GM19351 (cell line): ENCODE measurements around the gene TRIM33.
"Not testable (repeated sequence)": the region's sequence is repeated elsewhere in the genome, so short reads cannot be mapped to it uniquely, and the experiment has no call there.

Source experiments
- ATAC-seq: cut with Tn5 transposase; IDR thresholded peaks from one replicate; pipeline ENCODE4 v1.9.1; 2021; ENCODE audit warnings: mild to moderate bottlenecking, moderate library complexity; ENCODE audit not compliant: unreplicated experiment

The TRIM33 gene

DNA sequence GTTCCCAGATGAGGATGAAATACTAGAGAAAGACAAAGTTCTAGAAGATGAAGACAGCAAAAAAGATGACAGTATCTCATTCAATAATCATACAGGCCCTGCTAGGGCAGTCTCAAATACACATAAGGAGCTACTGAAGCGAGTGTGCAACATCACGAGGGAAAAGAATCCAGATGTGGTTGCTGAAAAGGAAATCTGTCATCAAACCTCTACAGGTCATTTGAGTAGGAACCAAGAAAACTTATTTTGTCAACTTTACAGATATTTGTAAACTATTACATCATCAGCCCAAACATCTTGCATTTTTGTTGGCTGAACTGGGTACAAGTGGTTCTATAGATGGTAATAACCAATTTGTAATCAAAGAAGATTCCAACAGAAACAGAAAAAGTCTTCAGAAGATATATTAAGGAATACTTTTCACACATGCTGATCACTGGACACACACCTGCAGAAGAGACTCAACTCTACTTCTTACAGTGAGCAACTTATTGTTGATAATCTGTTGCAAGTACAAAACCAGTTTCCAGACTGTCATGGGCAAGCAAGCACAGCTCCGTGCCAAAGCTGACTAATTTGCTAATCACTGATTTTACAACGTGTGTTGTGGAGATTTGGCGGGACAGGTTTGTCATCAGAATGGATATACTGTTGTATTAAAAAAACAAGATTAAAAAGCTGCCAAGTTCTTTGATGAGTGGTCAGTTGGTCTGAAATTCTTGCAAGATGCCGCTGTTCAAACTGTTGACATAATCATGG is 42.1 kb downstream of the TRIM33 start:
- no peak for ATAC-seq

DNA sequence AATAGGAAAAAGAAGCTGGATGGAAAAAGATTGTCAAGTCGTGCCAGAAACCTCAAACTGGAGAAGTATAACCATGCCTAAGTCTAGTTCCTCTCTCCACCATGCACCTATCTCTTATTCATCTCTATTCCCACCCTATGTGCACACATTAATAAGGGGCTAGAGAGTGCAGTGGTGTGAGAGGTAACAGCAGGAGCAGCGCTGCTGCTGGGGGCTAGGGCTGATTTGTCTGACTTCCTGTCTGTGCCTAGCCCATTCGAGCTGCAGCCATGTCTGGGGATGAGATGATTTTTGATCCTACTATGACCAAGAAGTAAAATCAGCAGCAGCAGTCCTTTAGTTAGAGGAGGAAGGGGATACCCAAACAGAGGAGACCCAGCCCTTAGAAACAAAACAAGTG is 43.0 kb downstream of the TRIM33 start:
- no peak for ATAC-seq

DNA sequence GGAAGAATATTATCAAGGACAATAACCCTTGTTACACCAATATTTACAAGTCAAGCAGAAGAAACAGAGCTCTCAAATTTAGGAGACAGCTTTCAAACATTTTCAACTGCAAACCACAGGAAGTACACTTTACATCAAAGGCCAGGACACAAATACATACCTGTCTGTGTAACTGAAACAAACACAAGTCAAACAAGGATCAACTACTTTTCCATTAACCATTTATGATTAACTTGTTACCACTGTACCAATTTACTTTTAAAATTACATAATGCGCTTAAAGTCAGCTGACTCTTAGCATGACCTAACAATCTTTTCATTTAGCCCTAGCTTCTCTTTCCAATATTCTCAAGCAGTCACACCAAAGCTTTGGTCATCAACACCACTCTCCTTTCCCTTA is 43.5 kb downstream of the TRIM33 start:
- no peak for ATAC-seq

DNA sequence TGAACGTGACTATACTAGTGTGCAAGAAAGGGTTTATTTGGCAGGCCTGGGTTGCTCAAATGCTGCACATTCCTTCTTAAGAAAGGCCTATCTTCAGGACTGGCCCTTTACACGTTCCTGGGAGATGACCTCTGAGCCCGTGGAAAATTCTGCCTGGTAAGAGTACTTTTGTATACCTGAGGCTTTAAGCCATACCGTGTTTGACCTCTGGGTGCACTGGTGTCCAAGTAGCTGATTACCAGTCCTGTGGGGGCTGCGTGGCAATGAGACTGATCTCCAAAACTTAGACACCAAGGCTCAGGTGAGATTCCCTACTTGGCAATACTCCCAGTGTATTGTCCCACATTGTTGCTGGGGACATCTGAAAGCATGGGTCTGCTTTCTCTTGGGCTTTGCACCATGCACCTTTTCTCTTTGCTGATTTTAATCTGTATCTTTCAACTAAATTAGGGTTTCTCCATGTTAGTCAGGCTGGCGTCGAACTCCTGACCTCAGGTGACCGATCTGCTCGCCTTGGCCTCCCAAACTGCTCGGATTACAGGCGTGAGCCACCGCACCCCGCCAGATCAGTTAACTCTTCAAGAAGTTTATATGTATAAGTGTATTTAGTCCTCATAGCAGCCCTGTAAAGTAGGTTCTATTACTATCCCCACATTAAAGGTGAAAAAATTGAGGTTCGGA is 44.5 kb downstream of the TRIM33 start:
- ATAC-seq = no peak

DNA sequence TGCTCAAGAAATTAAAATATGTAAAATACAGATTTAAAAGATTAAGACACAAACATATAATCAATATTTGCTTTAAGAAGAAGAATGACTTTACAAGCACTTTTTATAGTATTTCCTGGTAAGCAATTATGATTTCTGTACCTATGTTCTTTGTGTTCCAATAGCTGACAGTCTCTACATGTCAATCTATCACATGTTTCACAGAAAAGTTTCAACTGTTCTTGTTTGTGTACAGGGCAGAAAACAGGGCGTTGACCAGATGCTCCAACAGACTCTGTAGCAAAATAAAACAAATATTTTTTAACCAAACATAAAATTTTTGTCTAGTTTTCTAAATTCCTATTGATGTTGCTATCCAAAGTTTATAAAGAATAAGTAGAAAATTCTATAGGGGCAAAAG is 48.0 kb downstream of the TRIM33 start:
- ATAC-seq = no peak

DNA sequence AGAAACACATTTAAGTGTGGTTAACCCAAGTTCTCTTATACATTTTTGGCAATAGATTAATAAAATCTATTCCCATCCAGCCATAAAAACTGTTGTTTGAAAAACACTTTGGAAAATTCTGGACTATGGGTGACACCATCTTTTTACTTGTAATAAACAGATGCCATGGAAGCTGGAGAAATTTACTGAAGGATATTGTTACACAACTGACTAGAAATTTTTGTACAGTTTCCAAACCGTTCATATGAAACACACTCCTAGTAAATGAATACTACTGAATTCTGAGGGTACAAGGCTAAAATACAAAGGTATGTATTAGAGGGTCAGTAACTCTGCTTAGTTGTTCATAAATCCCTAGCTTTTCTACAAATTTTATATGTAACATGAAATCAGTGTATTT is 48.7 kb downstream of the TRIM33 start:
- ATAC-seq = no peak

DNA sequence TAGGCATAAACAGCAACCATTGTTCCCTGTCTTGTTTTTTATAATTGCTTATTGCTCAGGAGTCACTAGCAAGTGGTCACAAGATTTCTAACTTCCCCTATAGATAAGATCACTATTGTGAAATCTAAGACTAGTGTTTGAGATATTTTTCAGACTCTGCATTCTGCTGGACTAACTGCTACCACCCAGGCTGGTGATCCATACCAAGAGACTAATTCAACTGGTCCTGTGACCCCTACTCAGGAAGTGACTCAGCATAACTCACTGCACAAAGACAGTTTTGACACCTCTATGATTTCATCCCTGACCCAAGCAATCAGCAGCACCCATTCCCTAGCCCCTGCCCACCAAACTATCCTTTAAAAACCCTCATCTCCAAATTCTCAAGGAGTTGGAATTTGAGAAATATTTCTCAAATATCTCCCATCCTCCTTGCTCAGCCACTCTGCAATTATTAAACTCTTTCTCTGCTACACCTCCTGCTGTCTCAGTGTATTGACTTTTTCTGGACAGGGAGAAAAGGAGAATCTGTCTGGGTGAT is 52.7 kb downstream of the TRIM33 start:
- ATAC-seq = no peak

DNA sequence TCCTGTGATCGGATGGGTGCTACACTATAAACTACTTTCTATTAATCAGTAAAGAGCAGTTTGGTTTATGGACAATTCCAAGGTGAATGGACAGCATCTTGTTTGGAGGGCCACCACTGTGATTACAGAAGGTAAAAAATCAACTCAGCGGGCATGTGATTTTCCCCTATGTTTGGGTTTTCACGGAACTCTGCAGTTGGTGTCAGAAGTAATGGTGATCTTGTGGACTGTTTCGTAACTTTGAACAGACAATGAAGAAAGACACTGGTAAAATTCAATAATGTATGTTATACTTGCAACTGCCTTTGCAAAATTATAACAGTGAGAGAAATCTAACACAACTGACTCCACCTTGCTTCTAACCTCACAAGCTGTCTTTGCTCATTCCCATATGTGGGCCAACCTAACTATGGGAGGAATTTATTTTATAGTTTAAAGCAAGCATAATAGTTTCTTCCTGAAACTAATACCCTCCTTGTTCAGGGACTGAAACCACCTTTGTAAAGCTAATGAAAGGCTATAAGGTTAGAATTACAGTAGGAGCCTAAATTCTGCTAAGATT is 53.2 kb downstream of the TRIM33 start:
- ATAC-seq = no peak

DNA sequence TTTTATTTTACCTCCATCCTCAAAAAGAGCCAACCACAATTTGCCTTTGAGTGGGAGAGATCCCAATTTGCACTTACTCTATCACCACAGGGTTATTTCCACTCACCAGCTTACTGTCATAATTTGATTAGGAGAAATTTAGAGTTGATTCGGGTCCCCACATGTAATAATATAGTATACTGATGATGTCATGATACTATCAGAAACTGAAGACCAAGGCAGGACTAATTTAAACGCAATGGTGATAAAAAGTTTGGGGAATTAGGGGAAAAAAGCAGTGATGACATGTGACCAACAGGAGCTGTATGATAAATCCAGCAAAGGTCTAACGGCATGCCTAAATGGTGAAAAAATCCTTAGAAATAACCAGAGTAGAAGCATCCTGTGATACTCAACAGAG is 54.4 kb downstream of the TRIM33 start:
- no peak for ATAC-seq

DNA sequence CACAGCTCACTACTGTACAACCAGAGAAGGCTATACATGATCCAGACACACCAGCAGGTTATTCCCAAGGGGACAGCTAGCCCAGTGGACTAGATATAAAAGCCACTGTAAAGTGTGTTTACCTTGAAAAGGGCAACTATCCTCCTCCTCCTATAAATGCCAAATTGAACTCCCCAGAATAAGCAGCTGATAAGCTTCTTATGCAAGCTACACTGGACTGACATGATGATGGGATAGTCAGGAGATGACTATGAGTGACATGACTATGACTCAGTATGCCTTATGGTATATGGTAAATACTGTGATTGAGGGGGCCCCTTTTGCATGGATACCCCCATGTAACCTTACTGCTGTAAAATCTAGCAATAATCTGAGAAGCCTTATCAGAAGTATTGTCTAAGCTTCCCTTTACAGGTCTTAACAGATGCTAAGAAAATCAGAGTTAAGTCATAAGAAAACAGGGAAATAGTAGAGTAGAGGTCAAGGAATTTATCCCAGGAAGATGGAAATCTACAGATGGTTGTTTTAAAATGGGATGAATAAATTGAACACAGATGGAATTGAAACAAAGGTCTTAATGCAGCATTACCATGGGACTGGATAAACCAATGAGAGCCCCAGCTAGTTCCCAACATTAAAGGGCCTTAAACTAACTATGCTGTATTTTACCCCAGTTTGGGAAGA is 55.8 kb downstream of the TRIM33 start:
- no peak for ATAC-seq

DNA sequence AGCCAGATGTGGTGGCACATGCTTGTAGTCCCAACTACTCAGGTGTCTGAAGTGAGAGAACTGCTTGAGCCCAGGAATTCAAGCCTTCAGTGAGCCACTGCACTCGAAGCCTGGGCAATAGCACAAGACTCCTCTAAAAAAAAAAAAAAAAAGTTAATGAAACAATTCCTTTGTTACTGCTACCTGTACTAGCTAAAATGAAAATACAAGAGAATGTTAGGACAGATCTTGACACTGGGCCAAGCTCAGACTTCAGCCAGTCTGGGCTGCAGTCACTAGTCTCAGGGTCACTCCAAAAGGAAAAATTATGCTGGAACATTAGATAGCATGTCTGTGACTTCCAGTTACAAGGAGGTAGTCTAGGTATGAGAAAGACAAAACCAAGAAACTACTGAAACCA is 56.5 kb downstream of the TRIM33 start:
- ATAC-seq = no peak

DNA sequence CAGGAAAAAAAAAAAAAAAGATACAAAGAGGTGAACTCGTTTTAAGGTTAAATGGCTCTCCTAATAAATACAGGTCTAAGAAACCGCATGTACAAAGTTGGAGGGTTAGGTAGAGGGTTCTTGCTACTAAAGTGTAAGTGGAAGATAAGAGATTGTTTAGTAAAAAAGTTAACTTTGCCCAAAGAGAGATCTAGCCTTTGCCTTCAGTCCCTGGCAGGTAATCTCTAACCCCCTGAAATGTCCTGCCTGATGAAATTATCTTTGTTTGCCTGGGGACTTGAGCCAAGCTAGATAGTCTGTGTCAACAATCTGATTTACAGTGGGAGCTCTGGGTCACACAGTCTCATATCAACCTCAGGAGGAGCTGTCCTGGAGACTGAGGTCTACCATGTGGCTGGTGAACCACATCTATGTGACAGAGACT is 57.6 kb downstream of the TRIM33 start:
- no peak for ATAC-seq

DNA sequence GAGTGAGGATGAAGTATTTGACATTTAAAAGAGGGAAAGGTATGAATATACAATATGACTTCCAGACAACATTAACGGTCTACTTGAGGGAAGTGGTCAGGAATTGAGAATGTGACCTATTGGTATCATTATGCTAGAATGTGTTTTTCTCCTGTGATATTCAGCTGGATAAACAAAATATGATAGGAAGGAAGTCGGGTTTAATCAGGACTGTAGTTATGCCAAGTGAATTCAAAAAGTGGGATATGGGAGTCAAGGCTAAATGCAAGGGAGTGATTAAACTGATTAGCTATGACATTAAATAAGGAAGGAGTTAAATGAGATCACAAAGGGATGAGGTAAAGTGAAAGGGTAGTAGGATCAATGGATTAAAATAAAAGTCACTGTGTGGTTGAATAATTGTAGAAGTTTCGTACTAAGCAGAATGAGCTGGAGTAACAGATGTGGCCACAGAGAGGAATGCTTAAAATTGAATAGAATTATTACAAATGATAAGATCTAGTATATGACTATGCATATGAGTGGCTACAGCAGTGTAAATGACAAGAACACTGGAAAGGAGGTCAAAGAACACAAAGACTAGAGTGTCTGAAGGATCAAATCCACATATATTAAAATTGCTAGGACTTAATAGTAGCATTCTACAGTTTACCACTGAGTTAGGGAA is 62.5 kb downstream of the TRIM33 start:
- no peak for ATAC-seq

DNA sequence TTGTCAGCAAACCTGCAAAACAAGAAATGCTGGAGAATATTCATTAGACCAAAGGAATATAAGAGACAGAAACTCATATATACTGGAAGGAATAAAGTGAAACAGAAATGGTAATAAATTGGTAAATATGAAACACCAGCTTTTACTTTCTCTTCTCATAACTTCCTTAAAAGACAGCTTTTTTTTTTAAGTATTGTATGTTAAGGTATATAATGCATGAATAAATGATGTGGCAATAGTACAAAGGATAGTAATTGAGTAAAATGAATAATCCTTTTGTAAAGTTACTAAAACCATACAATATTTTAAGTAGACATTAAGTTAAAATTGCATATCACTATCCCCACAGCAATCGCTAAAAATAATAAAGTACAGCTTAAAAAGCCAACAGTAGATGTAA is 64.8 kb downstream of the TRIM33 start:
- ATAC-seq = no peak

DNA sequence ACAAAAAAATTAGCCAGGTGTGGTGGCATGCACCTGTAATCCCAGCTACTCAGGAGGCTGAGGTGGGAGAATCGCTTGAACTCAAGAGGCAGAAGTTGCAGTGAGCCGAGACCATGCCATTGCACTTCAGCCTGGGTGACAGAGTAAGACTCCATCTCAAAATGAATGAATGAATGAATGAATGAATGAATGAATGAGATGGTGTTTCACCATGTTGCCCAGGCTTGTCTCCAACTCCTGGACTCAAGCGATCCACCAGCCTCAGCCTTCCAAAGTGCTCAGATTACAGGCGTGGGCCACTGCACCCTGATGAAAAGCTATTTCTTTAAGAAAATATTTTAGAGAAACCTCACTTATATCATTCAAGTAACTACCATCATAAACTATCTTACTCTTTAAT is 67.8 kb downstream of the TRIM33 start:
- not testable (repeated sequence) for ATAC-seq

DNA sequence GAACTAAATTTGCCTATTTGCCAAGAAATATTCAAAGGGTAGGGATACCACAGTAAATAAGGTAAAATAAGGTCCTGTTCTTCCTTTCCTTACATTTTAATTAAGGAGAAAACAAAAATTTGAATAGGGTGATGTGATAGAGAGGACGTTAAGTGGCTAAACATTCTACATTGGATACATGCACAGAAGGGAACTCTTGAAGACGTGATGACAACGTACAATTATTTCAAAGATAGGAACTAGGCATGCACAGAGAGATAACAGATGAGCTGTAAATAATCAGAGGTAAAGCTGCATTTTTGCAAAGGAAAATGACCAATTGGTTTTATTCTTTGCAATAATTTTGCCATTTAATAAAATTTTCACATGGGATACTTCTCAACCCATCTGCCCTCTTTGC is 69.7 kb downstream of the TRIM33 start:
- ATAC-seq = no peak

DNA sequence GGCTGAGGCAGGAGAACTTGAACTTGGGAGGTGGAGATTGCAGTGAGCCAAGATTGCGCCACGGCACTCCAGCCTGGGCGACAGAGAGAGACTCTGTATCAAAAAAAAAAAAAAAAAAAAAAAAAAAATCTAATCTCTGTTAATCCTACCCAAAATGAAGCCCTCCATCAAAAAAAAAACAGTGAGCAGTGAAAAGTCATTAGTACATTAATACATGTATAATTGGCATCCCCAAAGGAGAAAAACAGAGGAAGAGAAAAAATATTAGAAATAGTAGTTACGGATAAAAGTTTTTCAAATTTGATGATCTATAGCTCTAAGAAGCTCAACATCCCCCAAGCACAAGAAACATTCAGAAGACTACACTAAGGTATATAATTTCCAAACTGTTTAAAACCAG is 71.6 kb downstream of the TRIM33 start:
- no peak for ATAC-seq

DNA sequence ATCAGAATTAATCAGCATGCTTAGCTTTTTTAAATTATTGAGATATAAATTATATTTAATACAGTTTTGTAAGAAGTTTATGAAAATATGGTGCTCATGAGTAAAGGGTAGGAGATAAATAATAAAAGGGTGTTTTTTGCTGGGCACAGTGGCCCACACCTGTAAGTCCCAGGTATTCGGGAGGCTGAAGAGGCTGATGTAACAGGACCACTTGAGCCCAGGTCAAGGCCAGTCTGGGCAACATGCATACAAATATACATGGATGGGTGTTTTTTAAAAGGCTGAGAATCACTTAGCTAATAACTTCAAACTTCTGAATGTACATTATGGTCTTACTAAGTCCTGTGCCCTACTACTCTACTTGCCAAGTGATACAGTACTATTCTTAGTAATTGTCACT is 73.2 kb downstream of the TRIM33 start:
- ATAC-seq = no peak

DNA sequence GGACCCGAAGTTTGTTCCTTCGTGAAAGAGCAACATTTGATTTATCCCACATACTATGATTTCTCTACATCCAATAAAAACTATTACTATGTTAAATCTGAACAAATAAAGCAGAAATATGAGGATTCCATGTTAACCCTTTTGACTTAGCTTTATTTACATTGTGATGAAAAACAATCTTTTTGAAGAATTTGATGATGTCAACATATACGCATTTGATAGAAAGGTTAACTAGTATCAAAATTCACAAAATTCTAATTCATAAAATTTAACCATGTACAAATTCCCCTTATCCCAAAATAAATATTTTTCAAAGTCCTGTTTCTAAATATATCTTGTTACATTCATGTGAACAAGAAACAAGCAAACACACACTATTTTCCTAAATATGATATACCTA is 74.2 kb downstream of the TRIM33 start:
- ATAC-seq = no peak

DNA sequence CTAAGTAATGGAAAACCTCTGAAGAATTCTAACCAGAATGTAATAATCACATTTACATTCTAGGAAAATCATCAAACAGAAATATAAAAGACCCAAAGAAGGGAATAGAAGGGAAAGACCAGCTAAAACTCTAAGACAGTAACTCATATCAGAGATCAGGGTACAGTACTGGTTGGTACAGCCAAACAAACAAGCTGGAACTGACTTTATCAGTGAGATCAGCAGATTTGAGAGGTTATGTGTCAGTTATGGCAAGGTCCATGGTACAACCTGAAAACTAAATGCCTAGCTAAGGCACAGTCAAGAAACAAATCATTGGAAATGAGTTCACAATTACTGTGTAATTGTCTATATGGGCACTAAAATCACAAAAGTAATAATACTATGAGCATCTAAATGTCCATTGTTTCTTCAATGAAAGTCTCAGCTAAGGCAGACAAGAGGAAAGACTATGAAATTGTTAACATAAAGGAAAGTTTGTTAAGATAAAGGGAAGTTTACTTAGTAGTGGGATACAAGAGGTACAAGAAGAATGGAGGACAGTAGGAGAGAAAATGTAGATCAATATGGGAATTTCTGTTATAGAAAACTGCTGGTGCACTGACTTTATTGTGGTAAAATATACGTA is 75.8 kb downstream of the TRIM33 start:
- ATAC-seq = no peak

DNA sequence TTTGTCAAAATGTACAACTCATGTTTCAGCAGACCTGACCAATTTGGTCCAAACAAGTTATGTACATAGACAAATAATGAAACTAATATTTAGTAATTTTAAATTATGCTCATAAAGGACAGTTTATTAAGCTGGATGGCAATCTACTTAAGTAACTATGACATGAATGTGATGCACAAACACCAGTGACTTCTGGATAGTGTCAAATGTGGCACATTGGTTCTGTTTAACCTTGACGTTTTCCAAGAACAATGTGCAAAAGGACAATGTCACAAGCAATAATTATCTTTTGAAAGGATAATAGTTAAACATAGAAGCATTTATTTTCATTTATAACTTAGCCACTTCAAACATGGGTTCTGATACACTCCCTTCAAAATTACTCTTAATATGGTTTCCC is 80.0 kb downstream of the TRIM33 start:
- ATAC-seq = no peak
